ENCODE data around the gene HRH4.

HRH4 gene

DNA sequence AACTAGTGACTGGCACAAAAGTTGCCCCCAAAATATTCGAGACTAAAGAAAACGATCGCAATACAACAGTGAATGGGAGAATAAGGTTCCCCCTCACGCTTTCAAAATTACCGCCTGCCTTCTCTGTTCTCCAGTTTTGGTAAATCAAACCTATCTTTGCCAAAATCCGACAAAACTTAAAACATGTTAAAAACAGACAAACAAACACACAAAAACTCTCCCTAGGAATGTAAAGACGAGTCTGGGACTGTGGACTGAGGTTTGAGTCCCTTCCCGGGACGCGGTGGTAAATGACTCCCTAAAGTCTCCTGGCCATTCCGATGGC, 34.4 kb upstream of the HRH4 start:
- DNase-seq, result no peak
- no peaks in the 10 kb centered on the region for H3K9me3 Mint-ChIP-seq
- H3K4me1 Mint-ChIP-seq, result peaks cover 36% of the 10 kb centered on the region
- peak overlapping the region; percentile 93 for H3K4me3 Mint-ChIP-seq
- TF ChIP-seq, protein P1, sequence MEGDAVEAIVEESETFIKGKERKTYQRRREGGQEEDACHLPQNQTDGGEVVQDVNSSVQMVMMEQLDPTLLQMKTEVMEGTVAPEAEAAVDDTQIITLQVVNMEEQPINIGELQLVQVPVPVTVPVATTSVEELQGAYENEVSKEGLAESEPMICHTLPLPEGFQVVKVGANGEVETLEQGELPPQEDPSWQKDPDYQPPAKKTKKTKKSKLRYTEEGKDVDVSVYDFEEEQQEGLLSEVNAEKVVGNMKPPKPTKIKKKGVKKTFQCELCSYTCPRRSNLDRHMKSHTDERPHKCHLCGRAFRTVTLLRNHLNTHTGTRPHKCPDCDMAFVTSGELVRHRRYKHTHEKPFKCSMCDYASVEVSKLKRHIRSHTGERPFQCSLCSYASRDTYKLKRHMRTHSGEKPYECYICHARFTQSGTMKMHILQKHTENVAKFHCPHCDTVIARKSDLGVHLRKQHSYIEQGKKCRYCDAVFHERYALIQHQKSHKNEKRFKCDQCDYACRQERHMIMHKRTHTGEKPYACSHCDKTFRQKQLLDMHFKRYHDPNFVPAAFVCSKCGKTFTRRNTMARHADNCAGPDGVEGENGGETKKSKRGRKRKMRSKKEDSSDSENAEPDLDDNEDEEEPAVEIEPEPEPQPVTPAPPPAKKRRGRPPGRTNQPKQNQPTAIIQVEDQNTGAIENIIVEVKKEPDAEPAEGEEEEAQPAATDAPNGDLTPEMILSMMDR (IDR thresholded peaks at IDR 0.05), result no peak
- peaks cover 11% of the 10 kb centered on the region for H3K27me3 Mint-ChIP-seq (ENCODE audit: low read depth, poor library complexity)
- H3K36me3 Mint-ChIP-seq (ENCODE audit: low read depth), result peaks cover 15% of the 10 kb centered on the region
- peak overlapping the region; percentile 99 for H3K27ac Mint-ChIP-seq

DNA sequence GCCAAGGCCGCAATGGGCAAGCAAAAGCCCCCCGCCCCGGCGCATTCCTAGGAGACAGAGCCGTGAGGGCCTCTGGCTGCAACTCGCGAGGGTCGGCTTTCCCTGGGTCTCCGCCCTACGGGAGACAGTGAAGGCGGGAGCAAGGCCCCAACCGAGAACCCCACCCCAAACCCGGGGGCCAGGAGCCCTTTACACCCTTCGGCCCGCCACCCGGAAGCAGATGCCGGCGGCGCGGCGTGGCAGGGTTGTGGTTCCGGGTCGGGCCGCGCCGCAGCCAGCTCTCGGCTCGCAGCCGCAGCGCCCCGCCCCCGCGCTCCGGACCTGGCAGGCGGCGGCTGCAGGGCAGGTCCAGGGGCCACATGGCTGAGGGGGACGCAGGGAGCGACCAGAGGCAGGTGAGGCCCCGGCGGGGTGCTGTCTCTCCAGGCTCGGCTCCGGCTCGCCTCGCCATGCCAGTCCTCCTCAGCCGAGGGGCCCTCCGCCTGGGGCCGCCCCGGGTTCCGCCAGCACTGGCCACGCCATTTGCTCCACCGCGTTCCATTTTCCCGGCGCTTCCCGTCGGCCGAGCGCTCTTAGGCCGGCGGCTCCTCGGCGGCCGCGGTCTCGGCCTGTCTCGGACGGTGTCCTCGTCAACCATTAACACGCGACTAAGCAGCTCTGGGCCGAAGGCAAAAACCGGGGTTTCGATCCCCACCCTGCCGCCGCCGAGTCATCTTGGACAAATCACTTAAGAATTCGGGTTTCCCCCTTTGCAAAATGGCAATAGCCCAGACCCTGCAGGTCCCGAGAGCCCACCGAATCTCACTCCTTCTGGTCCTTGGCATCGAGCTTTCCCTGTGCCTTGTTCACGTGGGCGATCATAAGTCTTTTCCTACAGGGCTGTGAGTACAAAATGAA, 33.8 kb upstream of the HRH4 start, which contains the start of gene IMPACT:
Gene IMPACT (plus strand): TSS at position 273 of the 897 bp plus-strand sequence. CDS start 87 bp downstream, at position 360.
- Mint-ChIP-seq H3K36me3 (ENCODE audit: low read depth) (peaks cover 19% of the 10 kb centered on the region), H3K27ac (peak within 1 kb of the TSS; percentile 99), H3K4me3 (peak within 1 kb of the TSS; percentile 97), H3K4me1 (peaks cover 36% of the 10 kb centered on the region), H3K9me3 (no peaks in the 10 kb centered on the region), H3K27me3 (ENCODE audit: low read depth, poor library complexity) (peaks cover 11% of the 10 kb centered on the region)
- TF ChIP-seq, protein P1 (IDR thresholded peaks at IDR 0.05), result no peak
- DNase-seq, result peak; percentile 91

DNA sequence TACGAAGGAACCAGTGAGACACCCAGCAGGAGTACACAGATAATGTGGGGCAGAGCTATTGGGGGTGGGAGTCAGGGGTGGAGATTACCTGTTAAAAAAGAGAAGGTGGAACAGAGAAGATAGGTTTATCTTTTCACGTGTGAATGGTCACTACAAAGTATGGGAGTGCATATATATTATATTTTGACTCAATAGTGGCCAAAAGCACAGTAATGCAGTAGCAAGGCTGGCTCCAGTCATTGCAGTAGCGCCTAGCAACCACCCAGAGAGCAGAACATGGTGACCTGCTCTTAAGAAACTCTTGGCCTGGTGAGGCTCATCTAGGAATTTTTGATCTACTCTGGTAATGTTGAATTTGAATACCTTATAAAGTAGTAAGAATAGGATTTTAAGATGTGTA, 33.0 kb upstream of the HRH4 start:
- peak; percentile 2 for DNase-seq
- peaks cover 6% of the 10 kb centered on the region for H3K27me3 Mint-ChIP-seq (ENCODE audit: low read depth, poor library complexity)
- peaks cover 36% of the 10 kb centered on the region for H3K4me1 Mint-ChIP-seq
- H3K36me3 Mint-ChIP-seq (ENCODE audit: low read depth), result peaks cover 27% of the 10 kb centered on the region
- peak overlapping the region; percentile 99 for H3K27ac Mint-ChIP-seq
- no peaks in the 10 kb centered on the region for H3K9me3 Mint-ChIP-seq
- peak overlapping the region; percentile 97 for H3K4me3 Mint-ChIP-seq
- TF ChIP-seq, protein P1 (IDR thresholded peaks at IDR 0.05), result no peak

DNA sequence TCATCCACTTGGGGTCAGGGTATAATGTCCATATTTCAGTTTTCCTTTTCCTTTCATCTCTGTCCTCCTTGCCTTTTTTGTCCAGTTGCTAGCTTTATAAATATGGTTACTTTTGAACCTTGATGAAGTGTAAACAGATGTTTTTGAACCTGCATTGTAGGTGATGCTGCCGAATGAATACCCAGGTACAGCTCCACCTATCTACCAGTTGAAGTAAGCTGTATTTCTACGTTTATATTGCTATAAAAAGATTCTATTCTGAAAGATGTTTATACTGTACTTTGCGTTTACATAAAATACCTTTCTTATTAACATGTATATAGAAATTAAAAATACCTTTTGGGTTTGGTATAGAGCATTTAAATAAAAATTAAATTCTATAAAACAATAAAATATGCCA, 31.7 kb upstream of the HRH4 start:
- TF ChIP-seq, protein P1 (IDR thresholded peaks at IDR 0.05), result no peak
- Mint-ChIP-seq H3K36me3 (ENCODE audit: low read depth) (peaks cover 34% of the 10 kb centered on the region), H3K27me3 (ENCODE audit: low read depth, poor library complexity) (peaks cover 6% of the 10 kb centered on the region), H3K27ac (no peak overlapping the region), H3K4me3 (peak overlapping the region; percentile 97), H3K4me1 (peaks cover 36% of the 10 kb centered on the region), H3K9me3 (no peaks in the 10 kb centered on the region)
- DNase-seq, result no peak

DNA sequence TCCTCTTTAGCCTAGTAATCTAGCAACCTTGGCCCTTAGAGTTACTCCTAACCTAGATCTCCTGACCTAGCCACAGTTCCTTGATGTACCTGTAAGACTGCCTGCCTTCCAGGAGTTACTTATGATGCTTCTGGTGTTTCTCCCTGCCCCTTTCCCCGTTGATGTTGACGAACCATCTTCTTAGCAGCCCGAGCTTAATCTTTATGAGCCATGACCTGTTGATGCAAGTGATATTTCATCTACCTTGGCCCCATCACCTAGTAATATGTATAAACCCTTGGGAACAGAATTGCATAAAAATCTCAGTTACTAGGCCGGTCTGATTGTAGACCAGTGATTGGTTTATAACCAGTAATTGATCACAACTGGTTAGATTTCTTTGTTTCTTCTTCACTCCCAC, 31.2 kb upstream of the HRH4 start:
- Mint-ChIP-seq H3K36me3 (ENCODE audit: low read depth) (peaks cover 38% of the 10 kb centered on the region), H3K9me3 (no peaks in the 10 kb centered on the region), H3K4me3 (peak overlapping the region; percentile 24), H3K27ac (peak overlapping the region; percentile 9), H3K4me1 (peaks cover 36% of the 10 kb centered on the region), H3K27me3 (ENCODE audit: low read depth, poor library complexity) (peaks cover 6% of the 10 kb centered on the region)
- no peak for DNase-seq
- TF ChIP-seq, protein P1 (IDR thresholded peaks at IDR 0.05), result no peak

DNA sequence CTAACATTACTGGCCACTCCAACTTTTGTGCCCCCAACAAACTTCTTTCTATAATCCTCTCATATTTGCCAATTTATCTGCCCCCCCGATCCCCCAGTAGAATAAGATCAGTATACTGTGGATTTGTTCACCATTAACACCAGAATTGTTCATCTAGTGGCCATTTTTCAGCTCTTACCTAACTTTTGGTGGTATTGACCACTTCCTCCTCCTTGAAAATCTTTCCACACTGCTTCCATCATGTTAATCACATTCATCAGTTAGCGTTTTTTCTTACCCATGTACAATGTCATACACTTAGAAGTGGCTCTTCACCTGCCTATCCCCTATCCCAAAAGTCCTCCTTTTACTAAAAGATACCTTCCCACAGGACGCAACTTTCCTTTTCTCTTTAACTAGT, 27.8 kb upstream of the HRH4 start:
- TF ChIP-seq, protein P1 (IDR thresholded peaks at IDR 0.05), result no peak
- Mint-ChIP-seq H3K36me3 (ENCODE audit: low read depth) (peaks cover 66% of the 10 kb centered on the region), H3K4me1 (peaks cover 19% of the 10 kb centered on the region), H3K27ac (no peak overlapping the region), H3K9me3 (no peaks in the 10 kb centered on the region), H3K27me3 (ENCODE audit: low read depth, poor library complexity) (no peaks in the 10 kb centered on the region), H3K4me3 (no peak overlapping the region)
- no peak for DNase-seq

Measured in nephron progenitor cell (in vitro differentiated cells).